GM23248 (cell line): Measurements from ENCODE around the gene USP2. TPM values are rescaled to one million over a fixed set of nuclear protein-coding genes. Genes with fewer than 3 reads are reported as not detected.

Source experiments
- DNase-seq: peaks from one replicate; pipeline ENCODE4 v3.0.0-alpha.2; 2015
- H2AFZ ChIP-seq: fragments of 200-600 bp; sonication (generic); 2 replicates; pipeline ENCODE4 v1.6.1; 2016; ENCODE audit warnings: antibody characterized with exemption
- H3F3A ChIP-seq: fragments of 200-600 bp; sonication (generic); 2 replicates; pipeline ENCODE4 v1.6.1; 2016; ENCODE audit warnings: mild to moderate bottlenecking, antibody characterized with exemption, mixed run types; ENCODE audit not compliant: insufficient read depth
- H3K27ac ChIP-seq: fragments of 200-600 bp; sonication (generic); 2 replicates; pipeline ENCODE4 v1.5.1; 2016; ENCODE audit warnings: mild to moderate bottlenecking
- H3K27me3 ChIP-seq: fragments of 200-600 bp; sonication (generic); replicated peaks from 2 replicates; pipeline ENCODE4 v1.6.1; 2016; ENCODE audit warnings: mild to moderate bottlenecking; ENCODE audit not compliant: insufficient read depth
- H3K36me3 ChIP-seq: fragments of 200-600 bp; sonication (generic); 2 replicates; pipeline ENCODE4 v1.6.1; 2016; ENCODE audit warnings: low read depth, mild to moderate bottlenecking
- H3K4me1 ChIP-seq: fragments of 200-600 bp; sonication (generic); 2 replicates; pipeline ENCODE4 v1.6.1; 2016; ENCODE audit warnings: mild to moderate bottlenecking; ENCODE audit not compliant: insufficient read depth
- H3K4me2 ChIP-seq: fragments of 200-600 bp; sonication (generic); one replicate; pipeline ENCODE4 v1.6.1; 2016; ENCODE audit warnings: mild to moderate bottlenecking; ENCODE audit not compliant: unreplicated experiment
- H3K4me3 ChIP-seq: fragments of 200-600 bp; sonication (generic); 2 replicates; pipeline ENCODE4 v1.5.1; 2016; ENCODE audit warnings: mild to moderate bottlenecking
- H3K79me2 ChIP-seq: fragments of 200-600 bp; sonication (generic); 2 replicates; pipeline ENCODE4 v1.6.1; 2016; ENCODE audit warnings: mild to moderate bottlenecking; ENCODE audit not compliant: insufficient read depth
- H3K9ac ChIP-seq: fragments of 200-600 bp; sonication (generic); 2 replicates; pipeline ENCODE4 v1.6.1; 2016; ENCODE audit warnings: mild to moderate bottlenecking
- H3K9me2 ChIP-seq: fragments of 200-600 bp; sonication (generic); 2 replicates; pipeline ENCODE4 v1.6.1; 2016; ENCODE audit warnings: mixed run types, mild to moderate bottlenecking, moderate library complexity; ENCODE audit not compliant: insufficient read depth
- H3K9me3 ChIP-seq: fragments of 200-600 bp; sonication (generic); one replicate; pipeline ENCODE4 v1.6.1; 2017; ENCODE audit warnings: low read depth
- H4K20me1 ChIP-seq: fragments of 200-600 bp; sonication (generic); 2 replicates; pipeline ENCODE4 v1.6.0; 2016; ENCODE audit not compliant: insufficient read depth
- EZH2 ChIP-seq: fragments of 200-600 bp; sonication (generic); IDR thresholded peaks from 2 replicates; pipeline ENCODE4 v1.6.1; 2018; ENCODE audit warnings: antibody characterized with exemption, mild to moderate bottlenecking; ENCODE audit not compliant: insufficient read depth, poor library complexity, severe bottlenecking
- EZH2phosphoT487 ChIP-seq: fragments of 200-600 bp; sonication (generic); IDR thresholded peaks from 2 replicates; pipeline ENCODE4 v1.6.1; 2018; ENCODE audit warnings: antibody characterized with exemption, moderate library complexity, mild to moderate bottlenecking, low read depth; ENCODE audit not compliant: insufficient read depth
- WGBS, 2 experiments: methylation state at CpG; one replicate each; pipeline ENCODE4 v1.1.6; 2015 to 2017; ENCODE audit warnings: low lambda C conversion rate in 2 of 2, low coverage in 1 of 2; ENCODE audit errors: missing lambda C conversion rate in 2 of 2; 5-methylcytosine and 5-hydroxymethylcytosine counted together
- in situ Hi-C: fragments of 300-500 bp; cut with MboI; formaldehyde crosslinking; loops from 2 replicates; pipeline ENCODE4 v1.15.0; 2020
- polyA plus RNA-seq: library from polyadenylated mRNA; unstranded; fragments of >200 nt; fragmentation: Nextera tagmentation; extraction: Ambion mirVana; gene quantifications from 2 replicates; pipeline ENCODE4 v1.2.1, GENCODE V29; 2016
- total RNA-seq: library from RNA; depleted of rRNA; stranded (reverse); fragments of >200 nt; shearing (Covaris generic); gene quantifications from 2 replicates; pipeline ENCODE4 v1.2.3, GENCODE V29; 2014

The USP2 gene
- total and polyA plus RNA-seq, 2 experiments from 2014 or later, result 0.33 TPM; not detected in 1

GRCh38 chr11:119418759-119419158 is 37.3 kb upstream of the USP2 start:
- no peak overlapping the region for H2AFZ ChIP-seq
- in situ Hi-C loops, result no loop called here
- H3K9me2 ChIP-seq, result no peaks in the 10 kb centered on the region
- H3K4me1 ChIP-seq, result peaks cover 49% of the 10 kb centered on the region
- peak overlapping the region; percentile 59 for H3K4me2 ChIP-seq
- H3F3A ChIP-seq, result peaks cover 41% of the 10 kb centered on the region
- H3K9ac ChIP-seq, result peak overlapping the region; percentile 77; the same call in 1 of the 2 replicates
- H3K27me3 ChIP-seq, result no peaks in the 10 kb centered on the region
- 89 to 92% methylated on average over 4 of the region's 4 CpGs for WGBS, 2 experiments
- no peaks in the 10 kb centered on the region for H3K9me3 ChIP-seq
- no peaks in the 10 kb centered on the region; the same call in 1 of the 2 replicates for H4K20me1 ChIP-seq
- no peak for DNase-seq
- H3K27ac ChIP-seq, result peak overlapping the region; percentile 97
- TF ChIP-seq EZH2phosphoT487 (no peak), EZH2 (no peak)
- peaks cover 18% of the 10 kb centered on the region; the same call in 1 of the 2 replicates for H3K36me3 ChIP-seq
- peaks cover 45% of the 10 kb centered on the region for H3K79me2 ChIP-seq
- 0 out of 2 replicates have a peak overlapping the region, but pooled peaks have one; percentile 36 for H3K4me3 ChIP-seq

GRCh38 chr11:119417726-119418540 is 36.4 kb upstream of the USP2 start:
- peak overlapping the region; percentile 59 for H3K4me3 ChIP-seq
- no peaks in the 10 kb centered on the region for H3K27me3 ChIP-seq
- H3K36me3 ChIP-seq, result peaks cover 18% of the 10 kb centered on the region; the same call in 1 of the 2 replicates
- no peak for TF ChIP-seq EZH2
- TF ChIP-seq EZH2phosphoT487, result no peak
- peak overlapping the region; percentile 77 for H3K9ac ChIP-seq
- DNase-seq, result peak; percentile 99
- H3K4me1 ChIP-seq, result peaks cover 49% of the 10 kb centered on the region
- H3F3A ChIP-seq, result peaks cover 41% of the 10 kb centered on the region
- H3K4me2 ChIP-seq, result peak overlapping the region; percentile 81
- no peak overlapping the region for H2AFZ ChIP-seq
- H3K79me2 ChIP-seq, result peaks cover 42% of the 10 kb centered on the region
- no peaks in the 10 kb centered on the region; the same call in 1 of the 2 replicates for H4K20me1 ChIP-seq
- WGBS, 2 experiments, result 28 to 31% methylated on average over 18 to 19 of the region's 19 CpGs
- peak overlapping the region; percentile 97 for H3K27ac ChIP-seq
- H3K9me3 ChIP-seq, result no peaks in the 10 kb centered on the region
- in situ Hi-C loops, result no loop called here
- no peaks in the 10 kb centered on the region for H3K9me2 ChIP-seq

GRCh38 chr11:119416606-119417580 is 35.4 kb upstream of the USP2 start:
- Histone ChIP-seq H3K9me2 (no peaks in the 10 kb centered on the region), H3K9ac (peak overlapping the region; percentile 77), H3K4me3 (peak overlapping the region; percentile 59), H4K20me1 (no peaks in the 10 kb centered on the region; the same call in 1 of the 2 replicates), H3K27ac (peak overlapping the region; percentile 97), H3K4me2 (peak overlapping the region; percentile 81), H3F3A (peaks cover 41% of the 10 kb centered on the region), H3K36me3 (peaks cover 18% of the 10 kb centered on the region; the same call in 1 of the 2 replicates), H3K79me2 (peaks cover 32% of the 10 kb centered on the region), H3K27me3 (no peaks in the 10 kb centered on the region), H3K4me1 (peaks cover 49% of the 10 kb centered on the region), H2AFZ (no peak overlapping the region), H3K9me3 (no peaks in the 10 kb centered on the region)
- TF ChIP-seq EZH2phosphoT487, result no peak
- no peak for TF ChIP-seq EZH2
- in situ Hi-C loops, result no loop called here
- 65% methylated on average over 16 of the region's 16 CpGs for WGBS, 2 experiments
- peak; percentile 87 for DNase-seq

- peaks cover 22% of the 10 kb centered on the region for H3K79me2 ChIP-seq
- H3K4me2 ChIP-seq, result no peak overlapping the region
- peaks cover 41% of the 10 kb centered on the region for H3F3A ChIP-seq
- in situ Hi-C loops, result no loop called here
- no peak for DNase-seq
- no peak for TF ChIP-seq EZH2phosphoT487
- no peak for TF ChIP-seq EZH2
- no peaks in the 10 kb centered on the region for H3K9me2 ChIP-seq
- peaks cover 18% of the 10 kb centered on the region; the same call in 1 of the 2 replicates for H3K36me3 ChIP-seq
- no peak overlapping the region for H3K27ac ChIP-seq
- H3K4me1 ChIP-seq, result peaks cover 44% of the 10 kb centered on the region
- 87 to 89% methylated on average over 10 of the region's 10 CpGs for WGBS, 2 experiments
- no peaks in the 10 kb centered on the region for H3K9me3 ChIP-seq
- no peak overlapping the region for H3K4me3 ChIP-seq
- H2AFZ ChIP-seq, result no peak overlapping the region
- no peaks in the 10 kb centered on the region for H4K20me1 ChIP-seq
- H3K27me3 ChIP-seq, result no peaks in the 10 kb centered on the region
- no peak overlapping the region for H3K9ac ChIP-seq
These were observed 34.5 kb upstream of the USP2 start for GRCh38 chr11:119415966-119416365.
